K562 (cell line): ENCODE measurements around the gene PGM2. TPM values are rescaled to one million over a fixed set of nuclear protein-coding genes. Genes with fewer than 3 reads are reported as not detected.

Experiments
- ATAC-seq: fragments of 200-7000 bp; cut with Tn5 transposase; 3 replicates; pipeline ENCODE4 v1.9.1; 2020; ENCODE audit warnings: moderate library complexity
- BruUV-seq: library from RNA; stranded (reverse); fragments of 400-500 nt; replicated peaks from 2 replicates; lab custom pipeline; 2021; lab: Mats Ljungman, UMichigan
- CTCF ChIA-PET: fragments of 300-600 bp; formaldehyde crosslinking; extraction: SDS; loops from one replicate; lab custom pipeline; 2021; ENCODE audit warnings: low intra/inter-chr PET ratio; lab: Yijun Ruan, JAX
- POLR2A ChIA-PET: fragments of 300-600, 350-650 bp; sonication (Branson Sonifier 250); formaldehyde crosslinking; extraction: SDS; loops from one replicate; lab custom pipeline; 2021; ENCODE audit warnings: antibody characterized with exemption, inconsistent platforms; lab: Yijun Ruan, JAX
- DNase-seq, 4 experiments: peaks; one replicate each; pipeline versions ENCODE4 v3.0.0 to v3.0.0-alpha.2; 2011 to 2018; ENCODE audit warnings: low spot score in 3 of 4, mixed read lengths in 3 of 4; ENCODE audit errors: extremely low read depth in 1 of 4
- FAIRE-seq: peaks from 2 replicates; lab custom pipeline; 2011; peaks lifted over from hg19 to GRCh38; lab: Jason Lieb, UNC
- H2AFZ ChIP-seq: 2 replicates; pipeline ENCODE4 v1.6.0; 2011; ENCODE audit warnings: low read depth, low read length, control low read depth, inconsistent platforms
- H3K27ac ChIP-seq: fragments of 200-600 bp; 3 replicates; pipeline ENCODE4 v1.8.0; 2011; ENCODE audit warnings: low read depth, mild to moderate bottlenecking, control low read depth, inconsistent platforms, low read length, moderate library complexity, mixed read lengths; ENCODE audit errors: extremely low read depth
- H3K27me3 ChIP-seq, 2 experiments: fragments of 300-600 bp in 1 of 2; 2 replicates in 1 of 2; 3 replicates in 1 of 2; pipeline versions ENCODE4 v1.6.0 to v1.8.0; 2011; ENCODE audit warnings: inconsistent platforms in 2 of 2, low read length in 2 of 2, mild to moderate bottlenecking in 1 of 2, mixed read lengths in 1 of 2, moderate library complexity in 1 of 2; ENCODE audit not compliant: control insufficient read depth in 2 of 2, insufficient read depth in 2 of 2
- H3K36me3 ChIP-seq: fragments of 300-600 bp; 3 replicates; pipeline ENCODE4 v1.8.0; 2011; ENCODE audit warnings: mild to moderate bottlenecking, low read length, inconsistent platforms; ENCODE audit not compliant: control insufficient read depth, insufficient read depth
- H3K4me1 ChIP-seq, 2 experiments: fragments of 200-600 bp in 1 of 2; replicated peaks in 1 of 2; 2 replicates in 1 of 2; 3 replicates in 1 of 2; pipeline versions ENCODE4 v1.5.1 to v1.8.0; 2011; ENCODE audit warnings: inconsistent platforms in 2 of 2, low read length in 2 of 2, mild to moderate bottlenecking in 1 of 2, mixed read lengths in 1 of 2, moderate library complexity in 1 of 2; ENCODE audit not compliant: control insufficient read depth in 2 of 2, insufficient read depth in 2 of 2
- H3K4me2 ChIP-seq: 2 replicates; pipeline ENCODE4 v1.6.1; 2011; ENCODE audit warnings: low read length, control low read depth, inconsistent platforms, mixed read lengths; ENCODE audit not compliant: insufficient read depth
- H3K4me3 ChIP-seq: fragments of 200-600 bp; sonication (generic), shearing (Covaris generic); 2 replicates; pipeline ENCODE4 v1.5.1; 2016; ENCODE audit warnings: control low read depth, inconsistent platforms
- H3K79me2 ChIP-seq: fragments of 200-600 bp; 3 replicates; pipeline ENCODE4 v1.8.0; 2011; ENCODE audit warnings: low read length, inconsistent platforms; ENCODE audit not compliant: control insufficient read depth, insufficient read depth
- H3K9ac ChIP-seq, 2 experiments: 2 replicates each; pipeline versions ENCODE4 v1.6.0 to v1.6.1; 2011; ENCODE audit warnings: low read depth in 2 of 2, low read length in 2 of 2, control low read depth in 1 of 2, inconsistent platforms in 1 of 2, mild to moderate bottlenecking in 1 of 2, mixed read lengths in 1 of 2; ENCODE audit not compliant: insufficient read depth in 1 of 2
- H3K9me1 ChIP-seq: one replicate; pipeline ENCODE4 v1.6.0; 2011; ENCODE audit warnings: inconsistent platforms, mild to moderate bottlenecking, low read length, moderate library complexity; ENCODE audit not compliant: control insufficient read depth, insufficient read depth
- H3K9me3 ChIP-seq: replicated peaks from 2 replicates; pipeline ENCODE4 v1.5.1; 2011; ENCODE audit warnings: low read depth, low read length, inconsistent platforms; ENCODE audit not compliant: control insufficient read depth, insufficient read depth
- H4K20me1 ChIP-seq: replicated peaks from 2 replicates; pipeline ENCODE4 v1.6.1; 2011; ENCODE audit warnings: low read length, inconsistent platforms, mixed read lengths; ENCODE audit not compliant: control insufficient read depth, insufficient read depth
- CBX2 ChIP-seq: fragments of 200-600 bp; sonication (generic); IDR thresholded peaks from one replicate; pipeline ENCODE4 v1.6.1; 2012; ENCODE audit warnings: mild to moderate bottlenecking, low read length, inconsistent platforms; ENCODE audit not compliant: insufficient read depth, poor library complexity, severe bottlenecking
- CCNT2 ChIP-seq: IDR thresholded peaks from 2 replicates; pipeline ENCODE4 v1.6.1; 2011; ENCODE audit warnings: borderline replicate concordance, low read depth, mild to moderate bottlenecking, moderate library complexity, mixed read lengths, low read length; ENCODE audit not compliant: insufficient read length; ENCODE audit errors: extremely low read depth
- EGR1 ChIP-seq: fragments of 450-650 bp; conservative IDR thresholded peaks from 2 replicates; pipeline ENCODE4 v1.6.1; 2017; ENCODE audit warnings: mild to moderate bottlenecking
- ELF1 ChIP-seq: fragments of 200-800 bp; sonication (Bioruptor generic); IDR thresholded peaks from 2 replicates; pipeline ENCODE4 v1.6.1; 2016; ENCODE audit warnings: missing genetic modification characterization, missing compliant biosample characterization
- FOXM1 ChIP-seq, 2 experiments: fragments of 450-650 bp in 1 of 2; sonication (generic) in 1 of 2; formaldehyde crosslinking in 1 of 2; IDR thresholded peaks; 2 replicates each; pipeline versions ENCODE4 v1.6.1 to v1.9.0; 2017 to 2022; ENCODE audit warnings: low read depth in 2 of 2, mild to moderate bottlenecking in 2 of 2, missing genetic modification reagents in 1 of 2, moderate library complexity in 1 of 2
- HOXB6 ChIP-seq: fragments of 250-450 bp; sonication (Bioruptor Pico); IDR thresholded peaks from 2 replicates; pipeline ENCODE4 v1.5.1; 2022; ENCODE audit warnings: mild to moderate bottlenecking, borderline replicate concordance
- SIN3B ChIP-seq: fragments of 450-650 bp; IDR thresholded peaks from 2 replicates; pipeline ENCODE4 v1.6.1; 2017; ENCODE audit warnings: low read depth, mild to moderate bottlenecking, moderate library complexity
- XRCC3 ChIP-seq: fragments of 450-650 bp; IDR thresholded peaks from 2 replicates; pipeline ENCODE4 v1.6.1; 2017; ENCODE audit warnings: mild to moderate bottlenecking, moderate library complexity
- ZNF121 ChIP-seq: sonication (generic); formaldehyde crosslinking; conservative IDR thresholded peaks from 2 replicates; pipeline ENCODE4 v1.8.0; 2022; ENCODE audit warnings: missing genetic modification reagents
- ZNF174 ChIP-seq: fragments of 250-450 bp; sonication (Bioruptor Pico); IDR thresholded peaks from 2 replicates; pipeline ENCODE4 v1.4.0; 2020; ENCODE audit warnings: mild to moderate bottlenecking
- WGBS: fragments of 100-300 bp; shearing (Covaris generic); methylation state at CpG from one replicate; pipeline ENCODE4 v1.1.6; 2016; ENCODE audit warnings: low coverage, mixed read lengths; ENCODE audit not compliant: insufficient coverage; ENCODE audit errors: missing lambda C conversion rate; 5-methylcytosine and 5-hydroxymethylcytosine counted together
- in situ Hi-C: fragments of 300-500 bp; cut with MboI; formaldehyde crosslinking; loops from 4 replicates; pipeline ENCODE4 v1.15.0; 2018; ENCODE audit warnings: inconsistent platforms, mixed read lengths
- intact Hi-C: fragments of 100-400 bp; cut with micrococcal nuclease; formaldehyde crosslinking; loops from 2 replicates; pipeline ENCODE4 v1.14.2; 2022
- polyA plus RNA-seq, 8 experiments: library from polyadenylated mRNA; depleted of rRNA in 4 of 8; stranded (reverse) in 5 of 8; unstranded in 3 of 8; fragments of >200 nt; fragmentation: Nextera tagmentation in 2 of 8; fragmentation: Illumina TruSeq in 1 of 8; extraction: Ambion mirVana in 2 of 8; extraction: Trizol in 1 of 8; gene quantifications; 2 replicates each; pipeline versions ENCODE4 v1.2.1 to v1.2.3, GENCODE V29; 2011 to 2014; ENCODE audit warnings: inconsistent platforms in 1 of 8, missing spikeins in 1 of 8
- total RNA-seq, 7 experiments: library from RNA; depleted of rRNA in 6 of 7; stranded (reverse); fragments of >200 nt in 6 of 7; fragmentation: Illumina TruSeq in 2 of 7; extraction: Trizol in 2 of 7; gene quantifications; 2 replicates each; pipeline versions ENCODE4 v1.2.1 to v1.2.3, GENCODE V29; 2011 to 2021; ENCODE audit warnings: low replicate concordance in 1 of 7
- TF ChIP-seq, protein P1 (sequence below): fragments of 450-650 bp; IDR thresholded peaks from 2 replicates; pipeline ENCODE4 v1.6.1; 2018; ENCODE audit not compliant: partially characterized antibody

Gene PGM2
- total and polyA plus RNA-seq, 9 of the 15 experiments (the other 6 are each of a cell fraction or from before 2014, with no cell fraction given), result 15.2 to 77.3 (median 51.4) TPM

DNA sequence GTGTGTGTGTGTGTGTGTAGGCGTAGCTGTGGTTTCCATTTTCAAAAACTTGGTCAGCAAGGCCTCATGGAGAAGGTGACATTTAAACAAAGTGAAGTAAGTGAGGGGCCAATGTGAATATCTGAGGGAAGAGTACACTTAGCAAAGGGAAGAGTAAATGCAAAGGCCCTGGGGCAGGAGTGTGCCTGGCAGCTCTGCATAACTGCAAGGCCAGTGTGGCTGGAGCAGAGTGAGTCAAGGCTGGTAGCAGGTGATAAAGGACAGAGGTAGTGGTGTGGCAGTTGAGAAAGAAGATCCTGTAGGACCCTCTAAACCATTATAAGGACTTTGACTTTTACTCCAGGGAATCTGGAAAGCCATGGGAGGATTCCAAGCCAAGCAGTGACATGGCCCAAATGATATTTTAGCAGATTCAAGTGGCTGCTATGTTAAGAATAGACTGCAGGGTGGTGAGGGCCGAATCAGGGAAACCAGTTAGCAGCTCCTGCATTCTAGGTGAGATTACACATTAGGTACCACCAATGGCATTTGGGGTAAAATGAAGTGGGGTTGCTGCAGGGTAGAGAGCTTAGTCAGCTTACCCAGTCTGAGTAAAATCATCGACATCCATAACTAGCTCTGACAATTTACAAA lies 58.5 kb downstream of the PGM2 start:
- BruUV-seq, result no TSS peak
- ChIA-PET CTCF (no interaction called here), POLR2A (no interaction called here)
- FAIRE-seq, result no peak
- no peak for ATAC-seq
- no peak overlapping the region for H3K27ac ChIP-seq
- no peak overlapping the region for H3K4me3 ChIP-seq
- intact Hi-C loops, result no loop called here
- in situ Hi-C loops, result no loop called here
- no peak for DNase-seq
- no peaks in the 10 kb centered on the region for H3K36me3 ChIP-seq
- no peaks in the 10 kb centered on the region for H3K9me3 ChIP-seq
- no peaks in the 10 kb centered on the region for H4K20me1 ChIP-seq
- H3K4me1 ChIP-seq, result peaks cover 0 to 2% of the 10 kb centered on the region in 2 experiments; a peak in 3 of 5 replicates
- H3K9me1 ChIP-seq, result no peaks in the 10 kb centered on the region
- no peak overlapping the region for H2AFZ ChIP-seq
- 8% methylated on average over 3 of the region's 3 CpGs for WGBS
- H3K4me2 ChIP-seq, result no peak overlapping the region
- H3K9ac ChIP-seq, result no peak overlapping the region
- peaks cover 2 to 12% of the 10 kb centered on the region in 2 experiments; a peak in 2 of 5 replicates for H3K27me3 ChIP-seq
- 0 out of 2 replicates have a peak, but pooled peaks have one; percentile 8 for TF ChIP-seq EGR1
- no peak for TF ChIP-seq HOXB6 (CRISPR knock-in tag)
- H3K79me2 ChIP-seq, result no peaks in the 10 kb centered on the region

DNA sequence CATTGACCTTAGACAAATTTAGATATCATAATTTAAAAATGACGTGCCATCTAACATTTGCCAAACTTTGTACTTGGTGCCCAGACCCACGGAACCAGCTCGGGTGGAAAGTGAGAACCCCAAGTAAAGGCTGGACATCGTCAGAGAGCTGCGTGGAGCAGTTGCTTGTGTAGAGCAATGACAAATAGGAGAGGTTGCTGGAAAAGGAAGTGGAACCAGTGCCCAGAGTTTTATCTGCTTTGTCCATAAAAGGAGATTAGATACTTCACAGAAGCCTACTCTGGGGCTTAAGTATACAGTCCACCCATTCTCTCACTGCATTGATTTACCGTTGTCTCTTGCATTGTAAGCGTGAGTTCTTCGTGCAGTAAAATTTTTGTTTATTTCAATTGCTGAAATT lies 59.0 kb downstream of the PGM2 start:
- no peak for ATAC-seq
- no peak for FAIRE-seq
- TF ChIP-seq CCNT2 (no peak), ZNF121 (CRISPR knock-in tag) (no peak), SIN3B (no peak), ELF1 (tag) (peak; percentile 16; the same call in 1 of the 2 replicates), ZNF174 (no peak), FOXM1 (IDR thresholded peaks at IDR 0.05; ENCODE audit: low read depth) (no peak), FOXM1 (CRISPR knock-in tag; IDR thresholded peaks at IDR 0.05; ENCODE audit: low read depth) (no peak), XRCC3 (no peak), HOXB6 (CRISPR knock-in tag) (no peak), CBX2 (no peak)
- TF ChIP-seq, protein P1, sequence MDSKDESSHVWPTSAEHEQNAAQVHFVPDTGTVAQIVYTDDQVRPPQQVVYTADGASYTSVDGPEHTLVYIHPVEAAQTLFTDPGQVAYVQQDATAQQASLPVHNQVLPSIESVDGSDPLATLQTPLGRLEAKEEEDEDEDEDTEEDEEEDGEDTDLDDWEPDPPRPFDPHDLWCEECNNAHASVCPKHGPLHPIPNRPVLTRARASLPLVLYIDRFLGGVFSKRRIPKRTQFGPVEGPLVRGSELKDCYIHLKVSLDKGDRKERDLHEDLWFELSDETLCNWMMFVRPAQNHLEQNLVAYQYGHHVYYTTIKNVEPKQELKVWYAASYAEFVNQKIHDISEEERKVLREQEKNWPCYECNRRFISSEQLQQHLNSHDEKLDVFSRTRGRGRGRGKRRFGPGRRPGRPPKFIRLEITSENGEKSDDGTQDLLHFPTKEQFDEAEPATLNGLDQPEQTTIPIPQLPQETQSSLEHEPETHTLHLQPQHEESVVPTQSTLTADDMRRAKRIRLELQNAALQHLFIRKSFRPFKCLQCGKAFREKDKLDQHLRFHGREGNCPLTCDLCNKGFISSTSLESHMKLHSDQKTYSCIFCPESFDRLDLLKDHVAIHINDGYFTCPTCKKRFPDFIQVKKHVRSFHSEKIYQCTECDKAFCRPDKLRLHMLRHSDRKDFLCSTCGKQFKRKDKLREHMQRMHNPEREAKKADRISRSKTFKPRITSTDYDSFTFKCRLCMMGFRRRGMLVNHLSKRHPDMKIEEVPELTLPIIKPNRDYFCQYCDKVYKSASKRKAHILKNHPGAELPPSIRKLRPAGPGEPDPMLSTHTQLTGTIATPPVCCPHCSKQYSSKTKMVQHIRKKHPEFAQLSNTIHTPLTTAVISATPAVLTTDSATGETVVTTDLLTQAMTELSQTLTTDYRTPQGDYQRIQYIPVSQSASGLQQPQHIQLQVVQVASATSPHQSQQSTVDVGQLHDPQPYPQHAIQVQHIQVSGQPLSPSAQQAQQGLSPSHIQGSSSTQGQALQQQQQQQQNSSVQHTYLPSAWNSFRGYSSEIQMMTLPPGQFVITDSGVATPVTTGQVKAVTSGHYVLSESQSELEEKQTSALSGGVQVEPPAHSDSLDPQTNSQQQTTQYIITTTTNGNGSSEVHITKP, result no peak

More for the DNA sequence above, 59.0 kb downstream of the PGM2 start:
- ChIA-PET POLR2A (no interaction called here), CTCF (no interaction called here)
- Histone ChIP-seq H2AFZ (no peak overlapping the region), H3K36me3 (no peaks in the 10 kb centered on the region), H3K27me3 (peaks cover 5 to 17% of the 10 kb centered on the region in 2 experiments; a peak in 2 of 5 replicates), H3K4me1 (peaks cover 2 to 3% of the 10 kb centered on the region in 2 experiments; a peak in 3 of 5 replicates), H3K79me2 (no peaks in the 10 kb centered on the region), H3K4me3 (no peak overlapping the region), H3K9me1 (no peaks in the 10 kb centered on the region), H3K4me2 (no peak overlapping the region), H4K20me1 (no peaks in the 10 kb centered on the region), H3K9ac (no peak overlapping the region), H3K9me3 (no peaks in the 10 kb centered on the region), H3K27ac (no peak overlapping the region)
- DNase-seq, result no peak
- BruUV-seq, result no TSS peak
- in situ Hi-C loops, result no loop called here
- 2% methylated on average over 8 of the region's 8 CpGs for WGBS
- intact Hi-C loops, result no loop called here
